Esophagus squamous epithelium (tissue), 4 donors: ENCODE results near the gene SULT1E1.

Experiments
- POLR2A ChIP-seq, 4 donors: fragments of 450-650 bp; IDR thresholded peaks; one replicate each; pipeline ENCODE4 v1.6.1; 2017; ENCODE audit warnings: antibody characterized with exemption in 4 of 4, mild to moderate bottlenecking in 4 of 4, moderate library complexity in 3 of 4
- TF ChIP-seq, protein P1 (sequence below), 6 experiments: fragments of 450-650 bp in 4 of 6; fragments of 200-600 bp in 2 of 6; sonication (generic) in 2 of 6; IDR thresholded peaks; one replicate each; pipeline ENCODE4 v1.5.1; 2016 to 2019; ENCODE audit warnings: antibody characterized with exemption in 6 of 6, mild to moderate bottlenecking in 4 of 6, moderate library complexity in 4 of 6

DNA sequence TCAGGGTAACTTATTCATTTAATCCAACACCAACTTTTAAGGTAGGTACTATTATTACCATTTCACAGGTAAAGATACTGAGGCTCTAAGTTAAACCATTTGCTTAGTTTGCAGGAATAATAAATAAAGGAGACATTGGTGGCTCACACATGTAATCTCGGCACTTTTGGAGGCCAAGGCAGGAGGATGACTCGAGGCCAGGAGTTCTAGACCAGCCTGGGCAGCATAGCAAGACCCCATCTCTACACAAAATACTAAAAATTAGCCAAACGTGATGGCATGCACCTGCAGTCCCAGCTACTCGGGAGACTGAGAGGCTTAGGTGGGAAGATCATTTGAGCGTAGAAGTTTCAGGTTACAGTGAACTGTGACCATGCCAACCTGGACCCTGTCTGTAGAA is 37.7 kb downstream of the SULT1E1 start:
- TF ChIP-seq, protein P1, sequence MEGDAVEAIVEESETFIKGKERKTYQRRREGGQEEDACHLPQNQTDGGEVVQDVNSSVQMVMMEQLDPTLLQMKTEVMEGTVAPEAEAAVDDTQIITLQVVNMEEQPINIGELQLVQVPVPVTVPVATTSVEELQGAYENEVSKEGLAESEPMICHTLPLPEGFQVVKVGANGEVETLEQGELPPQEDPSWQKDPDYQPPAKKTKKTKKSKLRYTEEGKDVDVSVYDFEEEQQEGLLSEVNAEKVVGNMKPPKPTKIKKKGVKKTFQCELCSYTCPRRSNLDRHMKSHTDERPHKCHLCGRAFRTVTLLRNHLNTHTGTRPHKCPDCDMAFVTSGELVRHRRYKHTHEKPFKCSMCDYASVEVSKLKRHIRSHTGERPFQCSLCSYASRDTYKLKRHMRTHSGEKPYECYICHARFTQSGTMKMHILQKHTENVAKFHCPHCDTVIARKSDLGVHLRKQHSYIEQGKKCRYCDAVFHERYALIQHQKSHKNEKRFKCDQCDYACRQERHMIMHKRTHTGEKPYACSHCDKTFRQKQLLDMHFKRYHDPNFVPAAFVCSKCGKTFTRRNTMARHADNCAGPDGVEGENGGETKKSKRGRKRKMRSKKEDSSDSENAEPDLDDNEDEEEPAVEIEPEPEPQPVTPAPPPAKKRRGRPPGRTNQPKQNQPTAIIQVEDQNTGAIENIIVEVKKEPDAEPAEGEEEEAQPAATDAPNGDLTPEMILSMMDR (IDR thresholded peaks at IDR 0.05): no peak
- no peak for TF ChIP-seq POLR2A (IDR thresholded peaks at IDR 0.05)
